SK-N-SH treated with all-trans-retinoic acid at 6 μM for 48 hours (cell line): ENCODE measurements around the gene VPS13D.

Experiments
- ATAC-seq: fragments of 200-7000 bp; cut with Tn5 transposase; 3 replicates; pipeline ENCODE4 v1.9.1; 2020; ENCODE audit warnings: mild to moderate bottlenecking, moderate library complexity
- BACH2 ChIP-seq: fragments of 250-450 bp; sonication (Bioruptor Pico); IDR thresholded peaks from 2 replicates; pipeline ENCODE4 v1.9.0; 2021; ENCODE audit warnings: mild to moderate bottlenecking, borderline replicate concordance
- CREB5 ChIP-seq: fragments of 250-450 bp; sonication (Bioruptor Pico); IDR thresholded peaks from 2 replicates; pipeline ENCODE4 v1.5.1; 2020; ENCODE audit warnings: low read depth, mild to moderate bottlenecking, moderate library complexity
- CSDC2 ChIP-seq: fragments of 250-450 bp; sonication (Bioruptor Pico); IDR thresholded peaks from 2 replicates; pipeline ENCODE4 v1.5.0; 2020; ENCODE audit warnings: mild to moderate bottlenecking, moderate library complexity
- CSRNP3 ChIP-seq: fragments of 250-450 bp; sonication (Bioruptor Pico); IDR thresholded peaks from 2 replicates; pipeline ENCODE4 v1.5.1; 2021; ENCODE audit warnings: mild to moderate bottlenecking, moderate library complexity
- ESRRG ChIP-seq: fragments of 250-450 bp; sonication (Bioruptor Pico); IDR thresholded peaks from 2 replicates; pipeline ENCODE4 v1.6.1; 2021; ENCODE audit warnings: mild to moderate bottlenecking
- GLIS3 ChIP-seq: fragments of 250-450 bp; sonication (Bioruptor Pico); IDR thresholded peaks from 2 replicates; pipeline ENCODE4 v1.5.0; 2020; ENCODE audit warnings: mild to moderate bottlenecking, moderate library complexity
- ISL1 ChIP-seq: fragments of 250-450 bp; sonication (Bioruptor Pico); IDR thresholded peaks from 2 replicates; pipeline ENCODE4 v2.1.2; 2022; ENCODE audit warnings: mild to moderate bottlenecking, moderate library complexity
- OSR1 ChIP-seq: fragments of 250-450 bp; sonication (Bioruptor Pico); IDR thresholded peaks from 2 replicates; pipeline ENCODE4 v1.8.0; 2022; ENCODE audit warnings: moderate library complexity, mild to moderate bottlenecking, inconsistent platforms
- PPARA ChIP-seq: fragments of 250-450 bp; sonication (Bioruptor Pico); IDR thresholded peaks from 2 replicates; pipeline ENCODE4 v1.5.0; 2020; ENCODE audit warnings: mild to moderate bottlenecking, borderline replicate concordance
- SNAI2 ChIP-seq: fragments of 250-450 bp; sonication (Bioruptor Pico); IDR thresholded peaks from 2 replicates; pipeline ENCODE4 v1.5.0; 2020; ENCODE audit warnings: mild to moderate bottlenecking, moderate library complexity
- TCF4 ChIP-seq: fragments of 250-450 bp; sonication (Bioruptor Pico); IDR thresholded peaks from 2 replicates; pipeline ENCODE4 v1.8.0; 2021; ENCODE audit warnings: mild to moderate bottlenecking, moderate library complexity, borderline replicate concordance
- TOX ChIP-seq: fragments of 250-450 bp; sonication (Bioruptor Pico); IDR thresholded peaks from 2 replicates; pipeline ENCODE4 v1.8.0; 2021; ENCODE audit warnings: mild to moderate bottlenecking, moderate library complexity, borderline replicate concordance
- TSHZ2 ChIP-seq: fragments of 250-450 bp; sonication (Bioruptor Pico); IDR thresholded peaks from 2 replicates; pipeline ENCODE4 v1.5.0; 2020; ENCODE audit warnings: mild to moderate bottlenecking, moderate library complexity
- ZFP3 ChIP-seq: fragments of 250-450 bp; sonication (Bioruptor Pico); IDR thresholded peaks from 2 replicates; pipeline ENCODE4 v1.5.0; 2020; ENCODE audit warnings: mild to moderate bottlenecking, moderate library complexity
- ZFP30 ChIP-seq: fragments of 450-650 bp; formaldehyde crosslinking; IDR thresholded peaks from 2 replicates; pipeline ENCODE4 v1.5.0; 2022; ENCODE audit warnings: mild to moderate bottlenecking, moderate library complexity
- ZNF565 ChIP-seq: fragments of 450-650 bp; formaldehyde crosslinking; conservative IDR thresholded peaks from 2 replicates; pipeline ENCODE4 v1.5.0; 2020; ENCODE audit warnings: low read depth, mild to moderate bottlenecking, moderate library complexity
- ZNF70 ChIP-seq: fragments of 450-650 bp; formaldehyde crosslinking; IDR thresholded peaks from 2 replicates; pipeline ENCODE4 v1.5.0; 2020; ENCODE audit warnings: mild to moderate bottlenecking, moderate library complexity
- ZNF8 ChIP-seq: fragments of 450-650 bp; formaldehyde crosslinking; IDR thresholded peaks from 2 replicates; pipeline ENCODE4 v1.5.0; 2020; ENCODE audit warnings: mild to moderate bottlenecking, moderate library complexity

The VPS13D gene

GRCh38 chr1:12460121-12460520, 230.3 kb downstream of the VPS13D start:
- no peak for ATAC-seq
- TF ChIP-seq BACH2 (CRISPR knock-in tag), result no peak
- TF ChIP-seq TSHZ2, result no peak
- TF ChIP-seq PPARA (CRISPR knock-in tag), result no peak
- TF ChIP-seq ZNF70 (CRISPR knock-in tag), result no peak

GRCh38 chr1:12460911-12461621, 231.2 kb downstream of the VPS13D start:
- no peak for ATAC-seq
- TF ChIP-seq TOX (CRISPR knock-in tag) (no peak), ZNF70 (CRISPR knock-in tag) (no peak), ISL1 (CRISPR knock-in tag) (0 out of 2 replicates have a peak, but pooled peaks have one; percentile 17), GLIS3 (CRISPR knock-in tag) (no peak), CSRNP3 (CRISPR knock-in tag) (no peak), ZNF565 (CRISPR knock-in tag) (no peak)
- TF ChIP-seq, all 23 proteins: peak for 1

GRCh38 chr1:12461754-12462153, 231.9 kb downstream of the VPS13D start:
- no peak for TF ChIP-seq ESRRG (CRISPR knock-in tag)
- TF ChIP-seq OSR1, result no peak
- no peak for TF ChIP-seq ZFP30
- no peak for TF ChIP-seq PPARA (CRISPR knock-in tag)
- no peak for TF ChIP-seq CSRNP3 (CRISPR knock-in tag)
- no peak for TF ChIP-seq TOX (CRISPR knock-in tag)
- TF ChIP-seq ZNF8 (CRISPR knock-in tag), result no peak
- no peak for TF ChIP-seq TSHZ2
- TF ChIP-seq CREB5, result no peak
- no peak for TF ChIP-seq SNAI2 (CRISPR knock-in tag)
- no peak for TF ChIP-seq TCF4 (CRISPR knock-in tag)
- no peak for TF ChIP-seq CSDC2 (CRISPR knock-in tag)
- no peak for TF ChIP-seq ZFP3 (CRISPR knock-in tag)
- no peak for TF ChIP-seq BACH2 (CRISPR knock-in tag)
- TF ChIP-seq, all 23 proteins: peak for 0
- no peak for ATAC-seq
